MM.1S (cell line): Measurements from ENCODE around the gene LMNA.

Source experiments
- EZH2phosphoT487 ChIP-seq: fragments of 300-600 bp; sonication (generic); IDR thresholded peaks from 2 replicates; pipeline ENCODE4 v1.6.1; 2018; ENCODE audit warnings: antibody characterized with exemption, low read length
- TF ChIP-seq, protein P1 (sequence below): fragments of 300-600 bp; sonication (generic); IDR thresholded peaks from 2 replicates; pipeline ENCODE4 v1.5.1; 2016; ENCODE audit warnings: antibody characterized with exemption, low read length, mixed read lengths

DNA sequence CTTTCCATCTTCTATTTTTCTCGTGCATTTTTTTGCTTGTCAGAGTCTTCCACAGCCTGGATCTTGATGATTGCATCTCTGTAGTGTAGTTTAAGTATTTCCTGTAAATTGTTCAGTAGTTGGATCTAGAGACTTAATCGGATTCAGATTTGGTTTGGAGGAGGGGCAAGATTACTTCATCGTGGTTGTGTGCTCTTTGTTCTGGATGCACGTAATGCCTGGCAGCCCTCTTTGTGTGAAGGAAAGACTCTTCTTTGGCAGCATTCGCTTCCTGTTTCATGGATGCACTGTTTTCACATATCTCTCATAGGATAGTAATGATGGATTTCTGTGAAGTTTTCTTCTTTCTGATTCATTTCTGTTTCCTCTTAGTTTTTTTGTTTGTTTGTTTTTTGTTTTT is 53.0 kb downstream of the LMNA start:
- TF ChIP-seq, protein P1, sequence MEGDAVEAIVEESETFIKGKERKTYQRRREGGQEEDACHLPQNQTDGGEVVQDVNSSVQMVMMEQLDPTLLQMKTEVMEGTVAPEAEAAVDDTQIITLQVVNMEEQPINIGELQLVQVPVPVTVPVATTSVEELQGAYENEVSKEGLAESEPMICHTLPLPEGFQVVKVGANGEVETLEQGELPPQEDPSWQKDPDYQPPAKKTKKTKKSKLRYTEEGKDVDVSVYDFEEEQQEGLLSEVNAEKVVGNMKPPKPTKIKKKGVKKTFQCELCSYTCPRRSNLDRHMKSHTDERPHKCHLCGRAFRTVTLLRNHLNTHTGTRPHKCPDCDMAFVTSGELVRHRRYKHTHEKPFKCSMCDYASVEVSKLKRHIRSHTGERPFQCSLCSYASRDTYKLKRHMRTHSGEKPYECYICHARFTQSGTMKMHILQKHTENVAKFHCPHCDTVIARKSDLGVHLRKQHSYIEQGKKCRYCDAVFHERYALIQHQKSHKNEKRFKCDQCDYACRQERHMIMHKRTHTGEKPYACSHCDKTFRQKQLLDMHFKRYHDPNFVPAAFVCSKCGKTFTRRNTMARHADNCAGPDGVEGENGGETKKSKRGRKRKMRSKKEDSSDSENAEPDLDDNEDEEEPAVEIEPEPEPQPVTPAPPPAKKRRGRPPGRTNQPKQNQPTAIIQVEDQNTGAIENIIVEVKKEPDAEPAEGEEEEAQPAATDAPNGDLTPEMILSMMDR, result no peak
- no peak for TF ChIP-seq EZH2phosphoT487
